ENCODE measurements around the gene RHOV.

DNA sequence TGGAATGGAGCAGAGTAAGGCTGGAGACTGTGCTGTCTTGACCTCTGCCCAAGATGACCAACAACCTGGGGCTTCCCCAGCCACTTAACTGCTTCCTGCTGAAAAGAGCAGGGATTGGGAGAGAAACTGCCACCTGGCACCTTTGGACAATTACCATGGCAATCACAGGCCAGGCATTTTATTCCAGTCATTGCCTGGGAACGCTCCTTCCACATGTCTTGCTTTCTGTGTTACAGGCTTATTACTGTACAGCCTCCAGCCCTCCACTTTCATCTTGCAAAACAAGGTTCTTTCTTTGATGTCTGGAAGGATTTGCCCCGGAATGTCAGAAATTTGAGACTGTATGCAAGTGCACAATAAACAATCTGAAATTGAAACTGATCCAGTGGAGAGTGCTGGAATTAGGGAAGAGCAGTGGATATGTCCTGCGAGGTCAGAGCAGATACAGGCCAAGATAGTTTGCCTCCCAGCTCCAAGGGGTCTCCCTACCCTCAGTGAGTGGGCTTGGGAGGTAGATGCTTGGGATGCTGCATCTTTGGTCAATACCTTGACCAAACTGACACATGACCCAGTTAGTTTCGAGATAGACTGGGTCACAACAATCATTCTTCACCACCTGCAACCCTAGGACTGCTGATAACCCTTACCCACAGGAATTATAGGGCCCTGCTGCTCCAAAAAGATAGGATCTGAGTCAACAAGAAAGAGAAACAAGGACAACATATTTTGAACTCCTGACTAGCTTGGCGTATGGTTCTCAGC lies 48.2 kb downstream of the RHOV start:
- TF ChIP-seq ZNF274 (IDR thresholded peaks at IDR 0.05; ENCODE audit: low read depth, low read length), result no peak
- TF ChIP-seq, protein P1, sequence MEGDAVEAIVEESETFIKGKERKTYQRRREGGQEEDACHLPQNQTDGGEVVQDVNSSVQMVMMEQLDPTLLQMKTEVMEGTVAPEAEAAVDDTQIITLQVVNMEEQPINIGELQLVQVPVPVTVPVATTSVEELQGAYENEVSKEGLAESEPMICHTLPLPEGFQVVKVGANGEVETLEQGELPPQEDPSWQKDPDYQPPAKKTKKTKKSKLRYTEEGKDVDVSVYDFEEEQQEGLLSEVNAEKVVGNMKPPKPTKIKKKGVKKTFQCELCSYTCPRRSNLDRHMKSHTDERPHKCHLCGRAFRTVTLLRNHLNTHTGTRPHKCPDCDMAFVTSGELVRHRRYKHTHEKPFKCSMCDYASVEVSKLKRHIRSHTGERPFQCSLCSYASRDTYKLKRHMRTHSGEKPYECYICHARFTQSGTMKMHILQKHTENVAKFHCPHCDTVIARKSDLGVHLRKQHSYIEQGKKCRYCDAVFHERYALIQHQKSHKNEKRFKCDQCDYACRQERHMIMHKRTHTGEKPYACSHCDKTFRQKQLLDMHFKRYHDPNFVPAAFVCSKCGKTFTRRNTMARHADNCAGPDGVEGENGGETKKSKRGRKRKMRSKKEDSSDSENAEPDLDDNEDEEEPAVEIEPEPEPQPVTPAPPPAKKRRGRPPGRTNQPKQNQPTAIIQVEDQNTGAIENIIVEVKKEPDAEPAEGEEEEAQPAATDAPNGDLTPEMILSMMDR (IDR thresholded peaks at IDR 0.05 in 2 of 3, conservative IDR thresholded peaks at IDR 0.05 in 1 of 3; ENCODE audit: borderline replicate concordance in 1 of 3, insufficient read depth in 1 of 3, low read depth in 2 of 3, low read length in 2 of 3), result no peak
- no peak for TF ChIP-seq SP1 (IDR thresholded peaks at IDR 0.05; ENCODE audit: low read depth)
- no peak for TF ChIP-seq POLR2A (IDR thresholded peaks at IDR 0.05; ENCODE audit: borderline replicate concordance, extremely low read depth, insufficient read depth, insufficient read length)
- no peak for TF ChIP-seq EZH2 (IDR thresholded peaks at IDR 0.05)
- no peak for TF ChIP-seq POLR2AphosphoS5 (IDR thresholded peaks at IDR 0.05; ENCODE audit: low read depth, low read length)
- TF ChIP-seq ZFX (IDR thresholded peaks at IDR 0.05), result no peak
- TF ChIP-seq, protein P2, sequence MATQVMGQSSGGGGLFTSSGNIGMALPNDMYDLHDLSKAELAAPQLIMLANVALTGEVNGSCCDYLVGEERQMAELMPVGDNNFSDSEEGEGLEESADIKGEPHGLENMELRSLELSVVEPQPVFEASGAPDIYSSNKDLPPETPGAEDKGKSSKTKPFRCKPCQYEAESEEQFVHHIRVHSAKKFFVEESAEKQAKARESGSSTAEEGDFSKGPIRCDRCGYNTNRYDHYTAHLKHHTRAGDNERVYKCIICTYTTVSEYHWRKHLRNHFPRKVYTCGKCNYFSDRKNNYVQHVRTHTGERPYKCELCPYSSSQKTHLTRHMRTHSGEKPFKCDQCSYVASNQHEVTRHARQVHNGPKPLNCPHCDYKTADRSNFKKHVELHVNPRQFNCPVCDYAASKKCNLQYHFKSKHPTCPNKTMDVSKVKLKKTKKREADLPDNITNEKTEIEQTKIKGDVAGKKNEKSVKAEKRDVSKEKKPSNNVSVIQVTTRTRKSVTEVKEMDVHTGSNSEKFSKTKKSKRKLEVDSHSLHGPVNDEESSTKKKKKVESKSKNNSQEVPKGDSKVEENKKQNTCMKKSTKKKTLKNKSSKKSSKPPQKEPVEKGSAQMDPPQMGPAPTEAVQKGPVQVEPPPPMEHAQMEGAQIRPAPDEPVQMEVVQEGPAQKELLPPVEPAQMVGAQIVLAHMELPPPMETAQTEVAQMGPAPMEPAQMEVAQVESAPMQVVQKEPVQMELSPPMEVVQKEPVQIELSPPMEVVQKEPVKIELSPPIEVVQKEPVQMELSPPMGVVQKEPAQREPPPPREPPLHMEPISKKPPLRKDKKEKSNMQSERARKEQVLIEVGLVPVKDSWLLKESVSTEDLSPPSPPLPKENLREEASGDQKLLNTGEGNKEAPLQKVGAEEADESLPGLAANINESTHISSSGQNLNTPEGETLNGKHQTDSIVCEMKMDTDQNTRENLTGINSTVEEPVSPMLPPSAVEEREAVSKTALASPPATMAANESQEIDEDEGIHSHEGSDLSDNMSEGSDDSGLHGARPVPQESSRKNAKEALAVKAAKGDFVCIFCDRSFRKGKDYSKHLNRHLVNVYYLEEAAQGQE (IDR thresholded peaks at IDR 0.05; ENCODE audit: low read depth), result no peak
- no peak for TF ChIP-seq SRF (IDR thresholded peaks at IDR 0.05; ENCODE audit: low read depth)
- TF ChIP-seq CEBPB (IDR thresholded peaks at IDR 0.05; ENCODE audit: low read depth), result no peak
- no peak for TF ChIP-seq SIN3A (IDR thresholded peaks at IDR 0.05; ENCODE audit: low read depth)
- TF ChIP-seq, protein P3, sequence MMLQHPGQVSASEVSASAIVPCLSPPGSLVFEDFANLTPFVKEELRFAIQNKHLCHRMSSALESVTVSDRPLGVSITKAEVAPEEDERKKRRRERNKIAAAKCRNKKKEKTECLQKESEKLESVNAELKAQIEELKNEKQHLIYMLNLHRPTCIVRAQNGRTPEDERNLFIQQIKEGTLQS (IDR thresholded peaks at IDR 0.05), result no peak
- no peak for TF ChIP-seq FOSL1 (IDR thresholded peaks at IDR 0.05; ENCODE audit: low read depth)
- TF ChIP-seq YY1 (IDR thresholded peaks at IDR 0.05; ENCODE audit: extremely low read depth, insufficient replicate concordance, low read depth, low read length), result no peak
